Measurements from ENCODE around the gene ZCCHC17. TPM values are rescaled to one million over a fixed set of nuclear protein-coding genes. Genes with fewer than 3 reads are reported as not detected.

The ZCCHC17 gene
- total and polyA plus RNA-seq, 2 donors (not counting 1 experiment from before 2014, with no cell fraction given): 14.1 to 20.3 TPM

GRCh38 chr1:31318146-31318545 lies 21.3 kb downstream of the ZCCHC17 start:
- H3K4me3 Mint-ChIP-seq: no peak overlapping the region
- TF ChIP-seq CTCF (IDR thresholded peaks at IDR 0.05): no peak
- no peak for TF ChIP-seq EZH2 (IDR thresholded peaks at IDR 0.05; ENCODE audit: borderline replicate concordance, insufficient read depth, low read depth, low read length, poor library complexity, severe bottlenecking)
- no CpG with 5 or more reads among the region's 1 CpG for WGBS (ENCODE audit: insufficient coverage)
- H2AFZ ChIP-seq (ENCODE audit: insufficient read depth, low read depth, low read length, poor library complexity, severe bottlenecking): no peak overlapping the region
- no peaks in the 10 kb centered on the region for H3K4me1 ChIP-seq (ENCODE audit: control insufficient read depth in 2 of 2, insufficient read depth in 2 of 2, low read length in 2 of 2)
- H3K9me3 Mint-ChIP-seq (ENCODE audit: insufficient read depth): no peaks in the 10 kb centered on the region
- ATAC-seq (ENCODE audit: low read depth) (no peak), DNase-seq (no peak)
- ChIA-PET POLR2A (no interaction called here), CTCF (no interaction called here)
- no peaks in the 10 kb centered on the region for H3K4me1 Mint-ChIP-seq
- peaks cover 14 to 56% of the 10 kb centered on the region in 2 experiments for H3K36me3 ChIP-seq (replicated peaks in 1 of 2; ENCODE audit: control extremely low read depth in 1 of 2, control insufficient read depth in 1 of 2, extremely low read depth in 1 of 2, insufficient read depth in 2 of 2, low read length in 1 of 2)
- intact Hi-C loops (cut with micrococcal nuclease): no loop called here
- H3K27ac Mint-ChIP-seq: no peak overlapping the region
- H3K79me2 ChIP-seq (ENCODE audit: control insufficient read depth, insufficient read depth, low read length): peaks cover 5% of the 10 kb centered on the region
- no peaks in the 10 kb centered on the region for H3K27me3 ChIP-seq (replicated peaks in 1 of 4; ENCODE audit: control extremely low read depth in 1 of 4, control insufficient read depth in 3 of 4, insufficient read depth in 4 of 4, low read length in 3 of 4)
- no peak overlapping the region for H3K4me2 ChIP-seq (replicated peaks; ENCODE audit: low read depth, low read length, poor library complexity, severe bottlenecking)
- H3K27me3 Mint-ChIP-seq: no peaks in the 10 kb centered on the region
- H3K4me3 ChIP-seq (ENCODE audit: control extremely low read depth in 1 of 5, extremely low read depth in 1 of 5, insufficient read depth in 1 of 5, low read depth in 2 of 5, low read length in 4 of 5): no peak overlapping the region
- no peak overlapping the region for H3K9ac ChIP-seq (ENCODE audit: low read length)
- H3K27ac ChIP-seq (ENCODE audit: low read length in 2 of 2): no peak overlapping the region
- H3K9me3 ChIP-seq (ENCODE audit: control extremely low read depth in 1 of 3, control insufficient read depth in 2 of 3, insufficient read depth in 1 of 3, low read length in 2 of 3): peaks cover 0 to 1% (median 0%) of the 10 kb centered on the region in 3 donors
- H4K20me1 ChIP-seq (ENCODE audit: control insufficient read depth, insufficient read depth, low read length, poor library complexity, severe bottlenecking): no peaks in the 10 kb centered on the region

- no peak overlapping the region for H3K9ac ChIP-seq (ENCODE audit: low read length)
- peaks cover 0 to 1% (median 0%) of the 10 kb centered on the region in 3 donors for H3K9me3 ChIP-seq (ENCODE audit: control extremely low read depth in 1 of 3, control insufficient read depth in 2 of 3, insufficient read depth in 1 of 3, low read length in 2 of 3)
- no peak overlapping the region for H3K27ac Mint-ChIP-seq
- intact Hi-C loops (cut with micrococcal nuclease): no loop called here
- no peak overlapping the region for H3K4me3 ChIP-seq (ENCODE audit: control extremely low read depth in 1 of 5, extremely low read depth in 1 of 5, insufficient read depth in 1 of 5, low read depth in 2 of 5, low read length in 4 of 5)
- no peak overlapping the region for H3K4me2 ChIP-seq (replicated peaks; ENCODE audit: low read depth, low read length, poor library complexity, severe bottlenecking)
- no peak overlapping the region for H3K4me3 Mint-ChIP-seq
- CTCF ChIA-PET: no interaction called here
- DNase-seq (no peak), ATAC-seq (ENCODE audit: low read depth) (no peak)
- H4K20me1 ChIP-seq (ENCODE audit: control insufficient read depth, insufficient read depth, low read length, poor library complexity, severe bottlenecking): no peaks in the 10 kb centered on the region
- H3K36me3 ChIP-seq (replicated peaks in 1 of 2; ENCODE audit: control extremely low read depth in 1 of 2, control insufficient read depth in 1 of 2, extremely low read depth in 1 of 2, insufficient read depth in 2 of 2, low read length in 1 of 2): peaks cover 3 to 37% of the 10 kb centered on the region in 2 experiments
- no peaks in the 10 kb centered on the region for H3K4me1 ChIP-seq (ENCODE audit: control insufficient read depth in 2 of 2, insufficient read depth in 2 of 2, low read length in 2 of 2)
- H3K27ac ChIP-seq (ENCODE audit: low read length in 2 of 2): no peak overlapping the region
- H3K9me3 Mint-ChIP-seq (ENCODE audit: insufficient read depth): no peaks in the 10 kb centered on the region
- POLR2A ChIA-PET: interaction anchor here (0.8 kb wide), 1 partner anchor 22 kb away, joined by 3 read pairs; no protein-coding TSS in a partner anchor
- WGBS (ENCODE audit: insufficient coverage): 97% methylated on average over 3 of the region's 4 CpGs
- H3K4me1 Mint-ChIP-seq: no peaks in the 10 kb centered on the region
- H3K27me3 Mint-ChIP-seq: no peaks in the 10 kb centered on the region
- TF ChIP-seq EZH2 (IDR thresholded peaks at IDR 0.05; ENCODE audit: borderline replicate concordance, insufficient read depth, low read depth, low read length, poor library complexity, severe bottlenecking) (no peak), CTCF (IDR thresholded peaks at IDR 0.05) (no peak)
- no peaks in the 10 kb centered on the region for H3K79me2 ChIP-seq (ENCODE audit: control insufficient read depth, insufficient read depth, low read length)
- H3K27me3 ChIP-seq (replicated peaks in 1 of 4; ENCODE audit: control extremely low read depth in 1 of 4, control insufficient read depth in 3 of 4, insufficient read depth in 4 of 4, low read length in 3 of 4): no peaks in the 10 kb centered on the region
- H2AFZ ChIP-seq (ENCODE audit: insufficient read depth, low read depth, low read length, poor library complexity, severe bottlenecking): no peak overlapping the region
Observed at GRCh38 chr1:31324093-31324492, 27.3 kb downstream of the ZCCHC17 start.

Data from B cell (primary cell).